Testis (tissue), 2 donors: Measurements from ENCODE around the gene FRZB.

ENCODE experiments used
- CTCF ChIP-seq, 3 experiments: fragments of 450-650 bp in 2 of 3; fragments of 200-600 bp in 1 of 3; sonication (generic) in 1 of 3; IDR thresholded peaks; one replicate each; pipeline ENCODE4 v1.5.1; 2016 to 2019; ENCODE audit warnings: antibody characterized with exemption in 3 of 3, mild to moderate bottlenecking in 2 of 3, moderate library complexity in 1 of 3
- POLR2A ChIP-seq: fragments of 450-650 bp; IDR thresholded peaks from one replicate; pipeline ENCODE4 v1.6.1; 2017; ENCODE audit warnings: antibody characterized with exemption, mild to moderate bottlenecking, moderate library complexity

- TF ChIP-seq POLR2A (no peak), CTCF (IDR thresholded peaks at IDR 0.05) (no peak)
Observed at GRCh38 chr2:182913064-182913463, 46.6 kb upstream of the FRZB start.
